Measurements from ENCODE around the gene BTRC.

The BTRC gene

DNA sequence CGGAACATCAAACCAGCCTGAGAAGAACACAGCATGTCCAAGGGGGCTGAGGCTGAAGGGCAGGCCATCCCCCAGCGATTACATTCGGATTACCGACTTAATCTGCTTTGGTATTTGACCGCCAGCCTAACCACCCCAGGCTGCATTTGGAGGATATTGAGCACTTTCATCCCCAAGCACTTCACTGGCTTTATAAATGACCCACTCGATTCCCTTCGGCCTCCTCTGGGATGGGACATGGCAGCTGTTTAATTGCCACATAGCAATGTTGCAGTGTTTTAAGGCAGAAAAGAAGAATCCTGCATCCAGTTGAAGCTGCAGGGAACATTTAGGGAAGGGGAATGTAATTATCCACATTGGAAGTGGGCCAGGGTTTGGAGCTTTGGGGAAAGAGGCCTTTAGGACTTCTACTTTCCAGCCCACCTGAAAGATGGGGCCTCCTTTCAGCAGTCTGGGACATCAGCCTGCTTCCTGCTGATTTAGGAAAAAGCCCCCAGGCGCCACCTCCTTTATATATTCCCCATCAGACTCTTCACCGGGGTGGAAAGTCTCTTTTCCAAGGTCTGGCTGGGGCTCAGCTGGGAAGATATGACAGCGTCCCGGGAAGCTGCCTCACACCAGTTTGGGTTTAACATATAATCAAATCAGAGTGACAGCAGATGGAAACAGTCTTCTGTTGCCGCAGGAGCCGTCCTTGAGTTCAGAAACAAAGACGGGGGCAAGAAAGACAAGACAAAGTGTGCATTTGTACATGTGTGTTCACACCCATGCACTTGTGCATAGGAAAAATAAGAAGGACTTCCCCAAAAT, 243.3 kb downstream of the BTRC start:
- H3K4me3 ChIP-seq (ENCODE audit: low read length): no peak overlapping the region
- no peak for DNase-seq (ENCODE audit: low read depth)
- TF ChIP-seq, protein P1, sequence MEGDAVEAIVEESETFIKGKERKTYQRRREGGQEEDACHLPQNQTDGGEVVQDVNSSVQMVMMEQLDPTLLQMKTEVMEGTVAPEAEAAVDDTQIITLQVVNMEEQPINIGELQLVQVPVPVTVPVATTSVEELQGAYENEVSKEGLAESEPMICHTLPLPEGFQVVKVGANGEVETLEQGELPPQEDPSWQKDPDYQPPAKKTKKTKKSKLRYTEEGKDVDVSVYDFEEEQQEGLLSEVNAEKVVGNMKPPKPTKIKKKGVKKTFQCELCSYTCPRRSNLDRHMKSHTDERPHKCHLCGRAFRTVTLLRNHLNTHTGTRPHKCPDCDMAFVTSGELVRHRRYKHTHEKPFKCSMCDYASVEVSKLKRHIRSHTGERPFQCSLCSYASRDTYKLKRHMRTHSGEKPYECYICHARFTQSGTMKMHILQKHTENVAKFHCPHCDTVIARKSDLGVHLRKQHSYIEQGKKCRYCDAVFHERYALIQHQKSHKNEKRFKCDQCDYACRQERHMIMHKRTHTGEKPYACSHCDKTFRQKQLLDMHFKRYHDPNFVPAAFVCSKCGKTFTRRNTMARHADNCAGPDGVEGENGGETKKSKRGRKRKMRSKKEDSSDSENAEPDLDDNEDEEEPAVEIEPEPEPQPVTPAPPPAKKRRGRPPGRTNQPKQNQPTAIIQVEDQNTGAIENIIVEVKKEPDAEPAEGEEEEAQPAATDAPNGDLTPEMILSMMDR (IDR thresholded peaks at IDR 0.05; ENCODE audit: insufficient read depth, low read depth, low read length, missing control alignments): no peak

- DNase-seq (ENCODE audit: low read depth): no peak
- no peak overlapping the region for H3K4me3 ChIP-seq (ENCODE audit: low read length)
- TF ChIP-seq, protein P1 (IDR thresholded peaks at IDR 0.05; ENCODE audit: insufficient read depth, low read depth, low read length, missing control alignments): no peak
Observed at GRCh38 chr10:101601541-101601940, 247.6 kb downstream of the BTRC start.

GRCh38 chr10:101602761-101603398, 248.9 kb downstream of the BTRC start:
- TF ChIP-seq, protein P1 (IDR thresholded peaks at IDR 0.05; ENCODE audit: insufficient read depth, low read depth, low read length, missing control alignments): peak; percentile 71
- peak; percentile 64 for DNase-seq (ENCODE audit: low read depth)
- no peak overlapping the region for H3K4me3 ChIP-seq (ENCODE audit: low read length)

Measured in epithelial cell of esophagus (primary cell).